Common myeloid progenitor, CD34-positive (primary cell): Measurements from ENCODE around the gene MAP3K14.
A peak's percentile ranks its signal among the peaks of the same experiment; 100 is the strongest.

ENCODE experiments used
- CTCF ChIA-PET: fragments of 350-600 bp; sonication (Branson Sonifier 250); formaldehyde crosslinking; loops from one replicate; lab custom pipeline; 2021; ENCODE audit warnings: antibody characterized with exemption; lab: Charles Lee
- POLR2A ChIA-PET: fragments of 350-600 bp; sonication (Branson Sonifier 250); formaldehyde crosslinking; loops from one replicate; lab custom pipeline; 2021; ENCODE audit warnings: antibody characterized with exemption; lab: Charles Lee
- DNase-seq, 3 donors: peaks; one replicate each; pipeline versions ENCODE4 v3.0.0 to v3.0.0-alpha.2; 2013
- H3K27ac ChIP-seq, 2 experiments: 1 replicate in 1 of 2; 2 replicates in 1 of 2; pipeline ENCODE4 v1.7.0; 2013; ENCODE audit warnings: inconsistent platforms in 2 of 2, low read length in 2 of 2, mild to moderate bottlenecking in 2 of 2, low read depth in 1 of 2, moderate library complexity in 1 of 2; ENCODE audit not compliant: severe bottlenecking in 2 of 2, insufficient read depth in 1 of 2, poor library complexity in 1 of 2
- H3K27me3 ChIP-seq, 5 experiments: replicated peaks in 2 of 5; 1 replicate in 3 of 5; 2 replicates in 2 of 5; pipeline versions ENCODE4 v1.6.1 to v1.7.0; 2013; ENCODE audit warnings: low read length in 4 of 5, mild to moderate bottlenecking in 2 of 5, moderate library complexity in 2 of 5, inconsistent platforms in 1 of 5; ENCODE audit not compliant: insufficient read depth in 5 of 5, control insufficient read depth in 4 of 5
- H3K36me3 ChIP-seq, 4 experiments: 1 replicate in 2 of 4; 2 replicates in 2 of 4; pipeline versions ENCODE4 v1.6.1 to v1.7.0; 2013; ENCODE audit warnings: low read length in 3 of 4, control low read depth in 1 of 4, mild to moderate bottlenecking in 1 of 4; ENCODE audit not compliant: control insufficient read depth in 4 of 4, insufficient read depth in 4 of 4
- H3K4me1 ChIP-seq, 4 experiments: 1 replicate in 3 of 4; 2 replicates in 1 of 4; pipeline versions ENCODE4 v1.6.1 to v1.7.1; 2013; ENCODE audit warnings: low read length in 3 of 4, mild to moderate bottlenecking in 3 of 4, control low read depth in 1 of 4, inconsistent platforms in 1 of 4, moderate library complexity in 1 of 4; ENCODE audit not compliant: control insufficient read depth in 4 of 4, insufficient read depth in 4 of 4; ENCODE audit errors: control extremely low read depth in 1 of 4
- H3K4me3 ChIP-seq, 7 experiments: 1 replicate in 4 of 7; 2 replicates in 3 of 7; pipeline versions ENCODE4 v1.5.1 to v1.7.0; 2013; ENCODE audit warnings: mild to moderate bottlenecking in 7 of 7, low read length in 6 of 7, moderate library complexity in 6 of 7, inconsistent platforms in 2 of 7, low read depth in 2 of 7, control low read depth in 1 of 7; ENCODE audit not compliant: insufficient read depth in 4 of 7, control insufficient read depth in 1 of 7; ENCODE audit errors: extremely low read depth in 1 of 7
- H3K9me3 ChIP-seq, 5 experiments: 1 replicate in 4 of 5; 2 replicates in 1 of 5; pipeline versions ENCODE4 v1.6.1 to v1.7.1; 2013; ENCODE audit warnings: low read length in 4 of 5, mild to moderate bottlenecking in 2 of 5, inconsistent platforms in 1 of 5, low read depth in 1 of 5, moderate library complexity in 1 of 5; ENCODE audit not compliant: control insufficient read depth in 4 of 5, insufficient read depth in 2 of 5; ENCODE audit errors: control extremely low read depth in 1 of 5
- WGBS: methylation state at CpG from one replicate; pipeline ENCODE4 v1.1.5; 2013; ENCODE audit not compliant: insufficient coverage; 5-methylcytosine and 5-hydroxymethylcytosine counted together

MAP3K14 gene

GRCh38 chr17:45262516-45263476 lies 54.0 kb downstream of the MAP3K14 start:
- WGBS: 75% methylated on average over 16 of the region's 18 CpGs
- Histone ChIP-seq H3K27ac (no peak overlapping the region), H3K4me1 (peaks cover 4 to 19% (median 14%) of the 10 kb centered on the region in 4 experiments), H3K9me3 (no peaks in the 10 kb centered on the region), H3K27me3 (no peaks in the 10 kb centered on the region), H3K36me3 (peaks cover 7 to 47% (median 39%) of the 10 kb centered on the region in 4 experiments), H3K4me3 (peak overlapping the region in 4 of 7 experiments; percentile 61 to 90 (median 76))
- CTCF ChIA-PET: interaction anchor here (1.1 to 2.0 kb wide), 5 partner anchors 9 to 122 kb away, joined by 3 to 9 read pairs (median 4); no protein-coding TSS in a partner anchor
- POLR2A ChIA-PET: interaction anchor here (0.8 to 1.7 kb wide), 2 partner anchors 15 to 28 kb away, joined by 3 to 4 read pairs; no protein-coding TSS in a partner anchor
- no peak for DNase-seq

- Histone ChIP-seq H3K27ac (no peak within 1 kb of the TSS), H3K4me3 (peak within 1 kb of the TSS; percentile 61 to 90 (median 79)), H3K36me3 (peaks cover 7 to 37% (median 32%) of the 10 kb centered on the region in 4 experiments), H3K4me1 (peaks cover 4 to 24% (median 16%) of the 10 kb centered on the region in 4 experiments), H3K9me3 (no peaks in the 10 kb centered on the region), H3K27me3 (no peaks in the 10 kb centered on the region)
- DNase-seq: peak; percentile 64 to 84 (median 82)
- ChIA-PET CTCF (interaction anchor here (1.4 to 2.0 kb wide), 3 partner anchors 10 to 43 kb away, joined by 4 to 9 read pairs (median 4); no protein-coding TSS in a partner anchor), POLR2A (interaction anchor here (0.8 to 1.7 kb wide), 2 partner anchors 14 to 27 kb away, joined by 3 to 4 read pairs; no protein-coding TSS in a partner anchor)
- 2% methylated on average over 43 of the region's 68 CpGs for WGBS
Observed at GRCh38 chr17:45261577-45262515, 55.0 kb downstream of the MAP3K14 start, which contains the start of gene SPATA32. Gene SPATA32, minus strand, starts transcription at chr17:45262094. Its CDS starts 78 bp downstream, at chr17:45262016.

DNA sequence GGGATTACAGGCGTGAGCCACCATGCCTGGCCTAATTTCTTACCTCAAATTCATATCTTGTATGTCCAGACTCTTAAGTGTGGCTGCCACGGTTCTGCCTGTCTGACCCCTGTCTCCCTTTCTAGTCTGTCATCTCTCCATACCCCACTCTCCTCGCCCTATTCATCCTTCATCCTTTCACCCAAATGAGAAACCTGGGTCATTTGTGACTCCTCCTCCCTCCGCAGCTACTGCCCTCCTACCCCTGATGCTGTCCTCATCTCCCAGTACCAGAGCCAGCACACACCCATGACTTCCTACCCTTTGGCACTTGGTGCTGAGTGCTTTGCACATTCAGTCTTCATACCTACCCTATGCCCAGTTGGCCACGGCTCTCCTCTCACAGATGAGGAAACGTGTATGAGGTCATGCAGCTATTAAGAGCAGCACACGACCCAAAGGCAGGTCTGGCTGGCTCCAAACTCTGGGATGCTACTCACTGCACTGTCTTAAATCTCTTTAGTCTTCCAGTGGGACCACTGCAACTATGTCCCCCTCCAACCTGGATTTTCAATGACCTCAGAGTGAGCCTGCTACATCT lies 56.5 kb downstream of the MAP3K14 start:
- no peak overlapping the region for H3K27ac ChIP-seq
- H3K4me1 ChIP-seq: peaks cover 4 to 35% (median 27%) of the 10 kb centered on the region in 4 experiments
- DNase-seq: no peak
- H3K27me3 ChIP-seq: no peaks in the 10 kb centered on the region
- H3K9me3 ChIP-seq: no peaks in the 10 kb centered on the region
- H3K4me3 ChIP-seq: no peak overlapping the region
- WGBS: 95% methylated on average over 7 of the region's 7 CpGs
- peaks cover 7 to 24% (median 19%) of the 10 kb centered on the region in 4 experiments for H3K36me3 ChIP-seq
- POLR2A ChIA-PET: no interaction called here
- CTCF ChIA-PET: interaction anchor here (1.5 kb wide), 1 partner anchor 125 kb away, joined by 3 read pairs; no protein-coding TSS in a partner anchor

- Histone ChIP-seq H3K9me3 (no peaks in the 10 kb centered on the region), H3K27me3 (no peaks in the 10 kb centered on the region), H3K4me1 (peaks cover 4 to 35% (median 27%) of the 10 kb centered on the region in 4 experiments), H3K4me3 (no peak overlapping the region), H3K27ac (no peak overlapping the region), H3K36me3 (peaks cover 4 to 11% (median 7%) of the 10 kb centered on the region in 4 experiments)
- ChIA-PET POLR2A (interaction anchor here (1.5 kb wide), 1 partner anchor 110 kb away, joined by 3 read pairs; the partner anchor contains the start of gene HEXIM1), CTCF (interaction anchor here (0.9 to 2.4 kb wide), 10 partner anchors 11 to 126 kb away, joined by 3 to 9 read pairs (median 3); partner anchors contain the start of gene ACBD4)
- whole genome bisulfite sequencing: no CpG with 5 or more reads among the region's 5 CpGs
- DNase-seq: no peak
Observed at GRCh38 chr17:45258981-45259380, 57.8 kb downstream of the MAP3K14 start.

- WGBS: 98% methylated on average over 16 of the region's 16 CpGs
- Histone ChIP-seq H3K4me1 (peaks cover 4 to 28% (median 23%) of the 10 kb centered on the region in 4 experiments), H3K4me3 (no peak overlapping the region), H3K27me3 (no peaks in the 10 kb centered on the region), H3K36me3 (no peaks in the 10 kb centered on the region), H3K27ac (no peak overlapping the region), H3K9me3 (no peaks in the 10 kb centered on the region)
- ChIA-PET POLR2A (interaction anchor here (1.0 kb wide), 1 partner anchor 37 kb away, joined by 4 read pairs; no protein-coding TSS in a partner anchor), CTCF (interaction anchor here (0.8 to 3.1 kb wide), 9 partner anchors 9 to 388 kb away, joined by 3 to 13 read pairs (median 4); no protein-coding TSS in a partner anchor)
- DNase-seq: no peak
Observed at GRCh38 chr17:45257115-45257514, 59.7 kb downstream of the MAP3K14 start.
